ENCODE results near the gene TMSB4X.

- TF ChIP-seq, protein P1, sequence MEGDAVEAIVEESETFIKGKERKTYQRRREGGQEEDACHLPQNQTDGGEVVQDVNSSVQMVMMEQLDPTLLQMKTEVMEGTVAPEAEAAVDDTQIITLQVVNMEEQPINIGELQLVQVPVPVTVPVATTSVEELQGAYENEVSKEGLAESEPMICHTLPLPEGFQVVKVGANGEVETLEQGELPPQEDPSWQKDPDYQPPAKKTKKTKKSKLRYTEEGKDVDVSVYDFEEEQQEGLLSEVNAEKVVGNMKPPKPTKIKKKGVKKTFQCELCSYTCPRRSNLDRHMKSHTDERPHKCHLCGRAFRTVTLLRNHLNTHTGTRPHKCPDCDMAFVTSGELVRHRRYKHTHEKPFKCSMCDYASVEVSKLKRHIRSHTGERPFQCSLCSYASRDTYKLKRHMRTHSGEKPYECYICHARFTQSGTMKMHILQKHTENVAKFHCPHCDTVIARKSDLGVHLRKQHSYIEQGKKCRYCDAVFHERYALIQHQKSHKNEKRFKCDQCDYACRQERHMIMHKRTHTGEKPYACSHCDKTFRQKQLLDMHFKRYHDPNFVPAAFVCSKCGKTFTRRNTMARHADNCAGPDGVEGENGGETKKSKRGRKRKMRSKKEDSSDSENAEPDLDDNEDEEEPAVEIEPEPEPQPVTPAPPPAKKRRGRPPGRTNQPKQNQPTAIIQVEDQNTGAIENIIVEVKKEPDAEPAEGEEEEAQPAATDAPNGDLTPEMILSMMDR (conservative IDR thresholded peaks at IDR 0.05; ENCODE audit: low read length): no peak
- no peak for TF ChIP-seq EZH2phosphoT487 (IDR thresholded peaks at IDR 0.05; ENCODE audit: borderline replicate concordance, low read depth, low read length)
Measured at GRCh38 chrX:13007519-13008188, 32.7 kb downstream of the TMSB4X start.

Measured in OCI-LY7 (cell line).